CD14-positive monocyte (primary cell): Measurements from ENCODE around the gene DGKH. TPM values are rescaled to one million over a fixed set of nuclear protein-coding genes. Genes with fewer than 3 reads are reported as not detected.

ENCODE experiments used
- DNase-seq, 3 donors: peaks; one replicate each; pipeline ENCODE4 v3.0.0-alpha.2; 2011 to 2022
- H2AFZ ChIP-seq: 2 replicates; pipeline ENCODE4 v1.6.0; 2012; ENCODE audit warnings: mild to moderate bottlenecking, low read depth, low read length, inconsistent platforms; ENCODE audit not compliant: insufficient read depth, poor library complexity, severe bottlenecking
- H3K27ac ChIP-seq, 2 donors: 1 replicate in 1 of 2; 2 replicates in 1 of 2; pipeline ENCODE4 v1.5.1; 2012 to 2013; ENCODE audit warnings: low read length in 2 of 2, control low read depth in 1 of 2, inconsistent platforms in 1 of 2, low read depth in 1 of 2, mild to moderate bottlenecking in 1 of 2
- H3K27me3 ChIP-seq, 2 donors: one replicate each; pipeline versions ENCODE4 v1.6.0 to v1.6.1; 2011 to 2013; ENCODE audit warnings: low read length in 2 of 2; ENCODE audit not compliant: control insufficient read depth in 2 of 2, insufficient read depth in 2 of 2
- H3K36me3 ChIP-seq, 2 donors: replicated peaks in 1 of 2; 1 replicate in 1 of 2; 2 replicates in 1 of 2; pipeline versions ENCODE4 v1.5.1 to v1.6.1; 2012 to 2013; ENCODE audit warnings: low read length in 2 of 2, control low read depth in 1 of 2, inconsistent platforms in 1 of 2, mild to moderate bottlenecking in 1 of 2; ENCODE audit not compliant: insufficient read depth in 2 of 2, control insufficient read depth in 1 of 2
- H3K4me1 ChIP-seq, 2 donors: 1 replicate in 1 of 2; 2 replicates in 1 of 2; pipeline versions ENCODE4 v1.5.1 to v1.6.1; 2012 to 2013; ENCODE audit warnings: low read length in 2 of 2, control low read depth in 1 of 2, inconsistent platforms in 1 of 2, mild to moderate bottlenecking in 1 of 2, moderate library complexity in 1 of 2; ENCODE audit not compliant: insufficient read depth in 2 of 2, control insufficient read depth in 1 of 2
- H3K4me2 ChIP-seq: replicated peaks from 2 replicates; pipeline ENCODE3; 2012; ENCODE audit warnings: low read length, moderate library complexity, mild to moderate bottlenecking; ENCODE audit not compliant: poor library complexity, severe bottlenecking; ENCODE audit errors: extremely low read depth
- H3K4me3 ChIP-seq, 3 experiments: fragments of 200-600 bp in 1 of 3; sonication (generic) in 1 of 3; replicated peaks in 1 of 3; 1 replicate in 2 of 3; 2 replicates in 1 of 3; pipeline ENCODE4 v1.5.1; 2011 to 2013; ENCODE audit warnings: low read length in 3 of 3, mild to moderate bottlenecking in 3 of 3, control low read depth in 2 of 3, low read depth in 2 of 3, inconsistent platforms in 1 of 3, moderate library complexity in 1 of 3
- H3K79me2 ChIP-seq: 2 replicates; pipeline ENCODE4 v1.6.0; 2012; ENCODE audit warnings: mild to moderate bottlenecking, control low read depth, inconsistent platforms, low read length, moderate library complexity; ENCODE audit not compliant: insufficient read depth
- H3K9ac ChIP-seq: 2 replicates; pipeline ENCODE4 v1.6.0; 2017; ENCODE audit warnings: low read length, mild to moderate bottlenecking; ENCODE audit not compliant: insufficient read depth, poor library complexity, severe bottlenecking
- H3K9me3 ChIP-seq, 2 donors: replicated peaks in 1 of 2; 1 replicate in 1 of 2; 2 replicates in 1 of 2; pipeline versions ENCODE4 v1.5.1 to v1.6.1; 2012 to 2013; ENCODE audit warnings: low read length in 2 of 2, control low read depth in 1 of 2; ENCODE audit not compliant: control insufficient read depth in 1 of 2, insufficient read depth in 1 of 2
- H4K20me1 ChIP-seq: 2 replicates; pipeline ENCODE4 v1.6.0; 2012; ENCODE audit warnings: mild to moderate bottlenecking, low read length, control low read depth, moderate library complexity; ENCODE audit not compliant: insufficient read depth
- H3K27ac Mint-ChIP-seq, 7 donors: one replicate each; pipeline ENCODE4 v1.8.0; 2020; ENCODE audit warnings: mild to moderate bottlenecking in 7 of 7, mixed read lengths in 7 of 7, moderate library complexity in 6 of 7, inconsistent platforms in 2 of 7
- H3K27me3 Mint-ChIP-seq, 3 donors: one replicate each; pipeline ENCODE4 v1.8.0; 2021 to 2022; ENCODE audit warnings: low read depth in 3 of 3, mild to moderate bottlenecking in 3 of 3, mixed read lengths in 3 of 3, moderate library complexity in 3 of 3, inconsistent platforms in 1 of 3
- H3K36me3 Mint-ChIP-seq, 2 donors: one replicate each; pipeline ENCODE4 v1.8.0; 2020; ENCODE audit warnings: mixed read lengths in 2 of 2, inconsistent platforms in 1 of 2, mild to moderate bottlenecking in 1 of 2
- H3K4me1 Mint-ChIP-seq: one replicate; pipeline ENCODE4 v1.8.0; 2020; ENCODE audit warnings: mild to moderate bottlenecking, mixed read lengths
- H3K4me3 Mint-ChIP-seq, 2 donors: one replicate each; pipeline ENCODE4 v1.8.0; 2020; ENCODE audit warnings: mild to moderate bottlenecking in 2 of 2, mixed read lengths in 2 of 2, moderate library complexity in 1 of 2
- H3K9me3 Mint-ChIP-seq, 7 donors: one replicate each; pipeline ENCODE4 v1.8.0; 2020 to 2022; ENCODE audit warnings: mixed read lengths in 7 of 7, mild to moderate bottlenecking in 6 of 7, moderate library complexity in 6 of 7, inconsistent platforms in 2 of 7
- WGBS: methylation state at CpG from one replicate; pipeline ENCODE4 v1.1.5; 2013; ENCODE audit warnings: missing lambda C conversion rate; ENCODE audit not compliant: insufficient coverage; 5-methylcytosine and 5-hydroxymethylcytosine counted together
- intact Hi-C, 2 donors: fragments of 100-400 bp; cut with micrococcal nuclease; formaldehyde crosslinking; loops; one replicate each; pipeline versions ENCODE4 v1.15.0 to v1.15.1; 2023
- polyA plus RNA-seq, 3 donors: library from polyadenylated mRNA; depleted of rRNA in 1 of 3; unstranded in 2 of 3; stranded (reverse) in 1 of 3; fragments of 300-500 nt in 2 of 3; fragments of >200 nt in 1 of 3; fragmentation: Illumina TruSeq in 2 of 3; gene quantifications; 1 replicate in 2 of 3; 2 replicates in 1 of 3; pipeline ENCODE4 v1.2.3, GENCODE V29; 2012 to 2021
- TF ChIP-seq, protein P1 (sequence below): fragments of 200-600 bp; IDR thresholded peaks from one replicate; pipeline ENCODE4 v1.8.0; 2022; ENCODE audit warnings: antibody characterized with exemption, mild to moderate bottlenecking

The DGKH gene
- polyA plus RNA-seq, 3 donors, result 0.10 to 0.79 (median 0.15) TPM

DNA sequence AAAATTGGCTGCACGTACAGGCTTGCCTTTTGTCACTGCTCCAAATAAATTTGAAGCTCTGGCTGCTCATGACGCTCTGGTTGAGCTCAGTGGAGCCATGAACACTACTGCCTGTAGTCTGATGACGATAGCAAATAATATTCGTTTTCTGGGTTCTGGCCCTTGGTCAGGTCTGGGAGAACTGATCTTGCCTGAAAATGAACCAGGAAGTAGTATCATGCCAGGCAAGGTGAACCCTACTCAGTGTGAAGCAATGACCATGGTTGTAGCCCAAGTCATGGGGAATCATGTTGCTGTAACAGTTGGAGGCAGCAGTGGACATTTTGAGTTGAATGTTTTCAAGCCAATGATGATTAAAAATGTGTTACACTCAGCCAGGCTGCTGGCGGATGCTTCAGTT lies 207.4 kb downstream of the DGKH start:
- H3K4me2 ChIP-seq, result no peak overlapping the region
- H3K27me3 Mint-ChIP-seq, result peaks cover 0 to 2% (median 0%) of the 10 kb centered on the region in 3 donors
- H3K27ac ChIP-seq, result no peak overlapping the region
- H2AFZ ChIP-seq, result no peak overlapping the region
- H3K4me3 ChIP-seq, result no peak overlapping the region
- no peaks in the 10 kb centered on the region for H3K36me3 ChIP-seq
- H3K27me3 ChIP-seq, result no peaks in the 10 kb centered on the region
- peak overlapping the region in 1 of 7 donors; percentile 11 for H3K27ac Mint-ChIP-seq
- no peaks in the 10 kb centered on the region for H3K79me2 ChIP-seq
- no peaks in the 10 kb centered on the region for H3K4me1 Mint-ChIP-seq
- no peaks in the 10 kb centered on the region for H3K4me1 ChIP-seq
- no peak for DNase-seq
- peaks cover 0 to 3% (median 0%) of the 10 kb centered on the region in 7 donors for H3K9me3 Mint-ChIP-seq
- no peaks in the 10 kb centered on the region for H3K9me3 ChIP-seq
- TF ChIP-seq, protein P1, sequence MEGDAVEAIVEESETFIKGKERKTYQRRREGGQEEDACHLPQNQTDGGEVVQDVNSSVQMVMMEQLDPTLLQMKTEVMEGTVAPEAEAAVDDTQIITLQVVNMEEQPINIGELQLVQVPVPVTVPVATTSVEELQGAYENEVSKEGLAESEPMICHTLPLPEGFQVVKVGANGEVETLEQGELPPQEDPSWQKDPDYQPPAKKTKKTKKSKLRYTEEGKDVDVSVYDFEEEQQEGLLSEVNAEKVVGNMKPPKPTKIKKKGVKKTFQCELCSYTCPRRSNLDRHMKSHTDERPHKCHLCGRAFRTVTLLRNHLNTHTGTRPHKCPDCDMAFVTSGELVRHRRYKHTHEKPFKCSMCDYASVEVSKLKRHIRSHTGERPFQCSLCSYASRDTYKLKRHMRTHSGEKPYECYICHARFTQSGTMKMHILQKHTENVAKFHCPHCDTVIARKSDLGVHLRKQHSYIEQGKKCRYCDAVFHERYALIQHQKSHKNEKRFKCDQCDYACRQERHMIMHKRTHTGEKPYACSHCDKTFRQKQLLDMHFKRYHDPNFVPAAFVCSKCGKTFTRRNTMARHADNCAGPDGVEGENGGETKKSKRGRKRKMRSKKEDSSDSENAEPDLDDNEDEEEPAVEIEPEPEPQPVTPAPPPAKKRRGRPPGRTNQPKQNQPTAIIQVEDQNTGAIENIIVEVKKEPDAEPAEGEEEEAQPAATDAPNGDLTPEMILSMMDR, result no peak
- no peak overlapping the region for H3K4me3 Mint-ChIP-seq
- no peak overlapping the region for H3K9ac ChIP-seq
- no peaks in the 10 kb centered on the region for H4K20me1 ChIP-seq
- intact Hi-C loops, result no loop called here
- 90% methylated on average over 5 of the region's 5 CpGs for WGBS
- H3K36me3 Mint-ChIP-seq, result no peaks in the 10 kb centered on the region

DNA sequence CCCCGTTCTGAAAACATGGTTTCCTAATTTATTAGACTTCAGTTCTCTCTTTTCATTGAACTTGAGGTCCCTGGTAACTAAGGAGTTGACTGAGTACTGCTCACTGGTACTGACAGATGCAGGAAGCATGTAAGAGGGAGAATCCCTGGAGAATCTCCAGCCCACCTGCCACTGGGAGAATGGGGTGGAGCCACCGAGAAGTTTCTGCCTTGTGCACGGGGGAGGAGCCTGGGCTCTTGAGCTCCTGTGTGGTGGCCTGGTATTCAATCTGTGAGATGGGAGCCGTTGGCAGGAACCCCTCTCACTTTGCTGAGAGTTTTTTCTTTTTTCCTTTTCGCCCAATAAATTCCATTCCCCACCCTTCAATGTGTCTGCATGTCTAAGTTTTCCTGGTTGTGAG lies 210.3 kb downstream of the DGKH start:
- no peak overlapping the region for H3K4me2 ChIP-seq
- Mint-ChIP-seq H3K27ac (no peak overlapping the region), H3K27me3 (peaks cover 0 to 2% (median 2%) of the 10 kb centered on the region in 3 donors), H3K9me3 (peaks cover 0 to 6% (median 1%) of the 10 kb centered on the region in 7 donors), H3K4me1 (no peaks in the 10 kb centered on the region), H3K36me3 (no peaks in the 10 kb centered on the region), H3K4me3 (no peak overlapping the region)
- H3K27me3 ChIP-seq, result no peaks in the 10 kb centered on the region
- intact Hi-C loops, result no loop called here
- H3K9ac ChIP-seq, result no peak overlapping the region
- H3K36me3 ChIP-seq, result no peaks in the 10 kb centered on the region
- no peak overlapping the region for H3K4me3 ChIP-seq
- no peak overlapping the region for H2AFZ ChIP-seq
- H3K4me1 ChIP-seq, result no peaks in the 10 kb centered on the region
- TF ChIP-seq, protein P1, result no peak
- no peak for DNase-seq
- H4K20me1 ChIP-seq, result no peaks in the 10 kb centered on the region
- no peak overlapping the region for H3K27ac ChIP-seq
- H3K9me3 ChIP-seq, result no peaks in the 10 kb centered on the region
- no CpG with 5 or more reads among the region's 5 CpGs for WGBS
- H3K79me2 ChIP-seq, result no peaks in the 10 kb centered on the region
